Fibroblast of lung (primary cell): ENCODE results near the gene KRTAP4-2. TPM values are rescaled to one million over a fixed set of nuclear protein-coding genes. Genes with fewer than 3 reads are reported as not detected.

Experiments used
- DNase-seq, 2 donors: peaks; one replicate each; pipeline versions ENCODE4 v3.0.0 to v3.0.0-alpha.2; 2010; ENCODE audit warnings: low read depth in 2 of 2
- H2AFZ ChIP-seq: 2 replicates; pipeline ENCODE4 v1.5.1; 2012; ENCODE audit warnings: low read length, control low read depth, inconsistent platforms
- H3K27ac ChIP-seq: 2 replicates; pipeline ENCODE4 v1.5.1; 2011; ENCODE audit warnings: low read length, control low read depth; ENCODE audit not compliant: insufficient read depth
- H3K27me3 ChIP-seq: 2 replicates; pipeline ENCODE4 v1.5.1; 2011; ENCODE audit warnings: mild to moderate bottlenecking, low read length; ENCODE audit not compliant: control insufficient read depth, insufficient read depth
- H3K36me3 ChIP-seq: 2 replicates; pipeline ENCODE4 v1.5.1; 2011; ENCODE audit warnings: low read length; ENCODE audit not compliant: control insufficient read depth, insufficient read depth
- H3K4me1 ChIP-seq: 2 replicates; pipeline ENCODE4 v1.5.1; 2011; ENCODE audit warnings: low read length; ENCODE audit not compliant: control insufficient read depth, insufficient read depth; ENCODE audit errors: extremely low read depth
- H3K4me2 ChIP-seq: 2 replicates; pipeline ENCODE4 v1.5.1; 2011; ENCODE audit warnings: low read length, control low read depth; ENCODE audit not compliant: insufficient read depth; ENCODE audit errors: extremely low read depth
- H3K4me3 ChIP-seq, 4 experiments: fragments of 200-600 bp in 1 of 4; sonication (generic) in 1 of 4; replicated peaks in 1 of 4; 2 replicates each; pipeline ENCODE4 v1.5.1; 2011 to 2016; ENCODE audit warnings: low read length in 4 of 4, low read depth in 3 of 4, mild to moderate bottlenecking in 3 of 4, control low read depth in 2 of 4, inconsistent platforms in 1 of 4, mixed read lengths in 1 of 4; ENCODE audit not compliant: insufficient read depth in 1 of 4; ENCODE audit errors: control extremely low read depth in 1 of 4
- H3K79me2 ChIP-seq: 2 replicates; pipeline ENCODE4 v1.5.1; 2012; ENCODE audit warnings: mild to moderate bottlenecking, low read length, inconsistent platforms; ENCODE audit not compliant: control insufficient read depth, insufficient read depth
- H3K9ac ChIP-seq: 2 replicates; pipeline ENCODE4 v1.5.1; 2011; ENCODE audit warnings: mild to moderate bottlenecking, low read length, control low read depth; ENCODE audit not compliant: insufficient read depth
- H3K9me3 ChIP-seq: 2 replicates; pipeline ENCODE4 v1.5.1; 2012; ENCODE audit warnings: low read depth, low read length; ENCODE audit not compliant: control insufficient read depth, insufficient read depth
- H4K20me1 ChIP-seq: 2 replicates; pipeline ENCODE4 v1.5.1; 2011; ENCODE audit warnings: low read length; ENCODE audit not compliant: control insufficient read depth, insufficient read depth; ENCODE audit errors: extremely low read depth
- CTCF ChIP-seq, 2 donors: IDR thresholded peaks in 1 of 2; conservative IDR thresholded peaks in 1 of 2; 1 replicate in 1 of 2; 2 replicates in 1 of 2; pipeline ENCODE4 v1.5.1; 2011 to 2012; ENCODE audit warnings: low read length in 2 of 2, control low read depth in 1 of 2, inconsistent platforms in 1 of 2, low read depth in 1 of 2, mild to moderate bottlenecking in 1 of 2
- EZH2 ChIP-seq: IDR thresholded peaks from 2 replicates; pipeline ENCODE4 v1.5.1; 2012; ENCODE audit warnings: low read length, control low read depth, mild to moderate bottlenecking; ENCODE audit errors: missing control alignments
- polyA plus RNA-seq, 2 donors: library from polyadenylated mRNA; depleted of rRNA in 1 of 2; stranded (reverse) in 1 of 2; unstranded in 1 of 2; fragments of >200 nt; gene quantifications; 2 replicates each; pipeline ENCODE4 v1.2.1, GENCODE V29; 2011 to 2012; ENCODE audit warnings: missing spikeins in 1 of 2
- total RNA-seq: library from RNA; depleted of rRNA; stranded (reverse); fragments of >200 nt; gene quantifications from 2 replicates; pipeline ENCODE4 v1.2.1, GENCODE V29; 2014

Gene KRTAP4-2
- total and polyA plus RNA-seq, 2 donors (not counting 1 experiment from before 2014, with no cell fraction given) = not detected

GRCh38 chr17:41133880-41134735, 43.9 kb downstream of the KRTAP4-2 start:
- Histone ChIP-seq H2AFZ (peak overlapping the region; percentile 62), H4K20me1 (no peaks in the 10 kb centered on the region), H3K27ac (no peak overlapping the region), H3K4me2 (peak overlapping the region; percentile 13), H3K36me3 (no peaks in the 10 kb centered on the region), H3K79me2 (no peaks in the 10 kb centered on the region), H3K4me3 (no peak overlapping the region), H3K27me3 (no peaks in the 10 kb centered on the region), H3K9ac (no peak overlapping the region), H3K4me1 (peaks cover 2% of the 10 kb centered on the region), H3K9me3 (no peaks in the 10 kb centered on the region)
- TF ChIP-seq EZH2 (no peak), CTCF (conservative IDR thresholded peaks at IDR 0.05 in 1 of 2, IDR thresholded peaks at IDR 0.05 in 1 of 2; ENCODE audit: low read depth in 1 of 2, low read length in 2 of 2) (no peak)
- peak in 1 of 2 donors; percentile 20 for DNase-seq

- peak in 1 of 2 donors; percentile 75 for DNase-seq
These were observed 46.0 kb downstream of the KRTAP4-2 start for GRCh38 chr17:41131979-41132378.

More at GRCh38 chr17:41131979-41132378, 46.0 kb downstream of the KRTAP4-2 start:
- Histone ChIP-seq H3K27me3 (no peaks in the 10 kb centered on the region), H3K4me3 (no peak overlapping the region), H3K9ac (no peak overlapping the region), H4K20me1 (no peaks in the 10 kb centered on the region), H3K4me1 (peaks cover 2% of the 10 kb centered on the region), H3K36me3 (no peaks in the 10 kb centered on the region), H3K4me2 (no peak overlapping the region), H2AFZ (no peak overlapping the region), H3K27ac (no peak overlapping the region), H3K9me3 (no peaks in the 10 kb centered on the region), H3K79me2 (no peaks in the 10 kb centered on the region)
- no peak for TF ChIP-seq EZH2
- no peak for TF ChIP-seq CTCF (conservative IDR thresholded peaks at IDR 0.05 in 1 of 2, IDR thresholded peaks at IDR 0.05 in 1 of 2; ENCODE audit: low read depth in 1 of 2, low read length in 2 of 2)

Other genes starting within 250 kb of the KRTAP4-2 start
Only the 30 nearest of the 41 such genes appear.
- 0.17 TPM in 1 of 2 replicates, not detected in the other for gene KRTAP1-5, start 151.0 kb downstream of the KRTAP4-2 start, total RNA-seq
- 6.2 and 6.3 TPM in 2 replicates for gene KRTAP1-5, start 151.0 kb downstream of the KRTAP4-2 start, polyA plus RNA-seq
- not detected in 2 replicates for gene KRTAP1-4, start 148.0 kb downstream of the KRTAP4-2 start, total RNA-seq
- not detected in 2 replicates for gene KRTAP1-4, start 148.0 kb downstream of the KRTAP4-2 start, polyA plus RNA-seq
- not detected in 2 replicates for gene KRTAP1-3, start 143.3 kb downstream of the KRTAP4-2 start, total RNA-seq
- gene KRTAP1-3, start 143.3 kb downstream of the KRTAP4-2 start, polyA plus RNA-seq = not detected in 2 replicates
- not detected in 2 replicates for gene KRTAP1-1, start 136.8 kb downstream of the KRTAP4-2 start, total RNA-seq
- 0.25 and 0.64 TPM in 2 replicates for gene KRTAP1-1, start 136.8 kb downstream of the KRTAP4-2 start, polyA plus RNA-seq
- gene KRTAP2-1, start 130.9 kb downstream of the KRTAP4-2 start, total RNA-seq = not detected in 2 replicates
- not detected in 2 replicates for gene KRTAP2-1, start 130.9 kb downstream of the KRTAP4-2 start, polyA plus RNA-seq
- gene KRTAP2-2, start 123.0 kb downstream of the KRTAP4-2 start, total RNA-seq = not detected in 2 replicates
- gene KRTAP2-2, start 123.0 kb downstream of the KRTAP4-2 start, polyA plus RNA-seq = not detected in 2 replicates
- not detected in 2 replicates for gene KRTAP2-3, start 118.1 kb downstream of the KRTAP4-2 start, total RNA-seq
- gene KRTAP2-3, start 118.1 kb downstream of the KRTAP4-2 start, polyA plus RNA-seq = 0.84 and 2.6 TPM in 2 replicates
- gene KRTAP2-4, start 112.3 kb downstream of the KRTAP4-2 start, total RNA-seq = not detected in 2 replicates
- gene KRTAP2-4, start 112.3 kb downstream of the KRTAP4-2 start, polyA plus RNA-seq = not detected in 2 replicates
- not detected in 2 replicates for gene KRTAP4-7, start 94.1 kb downstream of the KRTAP4-2 start, total RNA-seq
- not detected in 2 replicates for gene KRTAP4-7, start 94.1 kb downstream of the KRTAP4-2 start, polyA plus RNA-seq
- gene KRTAP4-8, start 80.1 kb downstream of the KRTAP4-2 start, total RNA-seq = not detected in 2 replicates
- not detected in 2 replicates for gene KRTAP4-8, start 80.1 kb downstream of the KRTAP4-2 start, polyA plus RNA-seq
- gene KRTAP4-16, start 76.0 kb downstream of the KRTAP4-2 start, total RNA-seq = not detected in 2 replicates
- not detected in 2 replicates for gene KRTAP4-16, start 76.0 kb downstream of the KRTAP4-2 start, polyA plus RNA-seq
- not detected in 2 replicates for gene KRTAP4-9, start 72.8 kb downstream of the KRTAP4-2 start, total RNA-seq
- not detected in 2 replicates for gene KRTAP4-9, start 72.8 kb downstream of the KRTAP4-2 start, polyA plus RNA-seq
- gene KRTAP4-11, start 59.8 kb downstream of the KRTAP4-2 start, total RNA-seq = not detected in 2 replicates
- gene KRTAP4-11, start 59.8 kb downstream of the KRTAP4-2 start, polyA plus RNA-seq = not detected in 2 replicates
- gene KRTAP4-12, start 54.0 kb downstream of the KRTAP4-2 start, total RNA-seq = not detected in 2 replicates
- 0.23 TPM in 1 of 2 replicates, not detected in the other for gene KRTAP4-12, start 54.0 kb downstream of the KRTAP4-2 start, polyA plus RNA-seq
- gene KRTAP4-6, start 37.7 kb downstream of the KRTAP4-2 start, total RNA-seq = not detected in 2 replicates
- not detected in 2 replicates for gene KRTAP4-6, start 37.7 kb downstream of the KRTAP4-2 start, polyA plus RNA-seq
- gene KRTAP4-5, start 28.4 kb downstream of the KRTAP4-2 start, total RNA-seq = not detected in 2 replicates
- not detected in 2 replicates for gene KRTAP4-5, start 28.4 kb downstream of the KRTAP4-2 start, polyA plus RNA-seq
- gene KRTAP4-4, start 17.5 kb downstream of the KRTAP4-2 start, total RNA-seq = not detected in 2 replicates
- not detected in 2 replicates for gene KRTAP4-4, start 17.5 kb downstream of the KRTAP4-2 start, polyA plus RNA-seq
- not detected in 2 replicates for gene KRTAP4-3, start 10.0 kb downstream of the KRTAP4-2 start, total RNA-seq
- not detected in 2 replicates for gene KRTAP4-3, start 10.0 kb downstream of the KRTAP4-2 start, polyA plus RNA-seq
- gene KRTAP4-1, start 6.7 kb upstream of the KRTAP4-2 start, total RNA-seq = not detected in 2 replicates
- gene KRTAP4-1, start 6.7 kb upstream of the KRTAP4-2 start, polyA plus RNA-seq = not detected in 2 replicates
- not detected in 2 replicates for gene KRTAP9-1, start 11.7 kb upstream of the KRTAP4-2 start, total RNA-seq
- gene KRTAP9-1, start 11.7 kb upstream of the KRTAP4-2 start, polyA plus RNA-seq = not detected in 2 replicates
- not detected in 2 replicates for gene KRTAP9-2, start 48.4 kb upstream of the KRTAP4-2 start, total RNA-seq
- gene KRTAP9-2, start 48.4 kb upstream of the KRTAP4-2 start, polyA plus RNA-seq = not detected in 2 replicates
- not detected in 2 replicates for gene KRTAP9-3, start 54.2 kb upstream of the KRTAP4-2 start, total RNA-seq
- not detected in 2 replicates for gene KRTAP9-3, start 54.2 kb upstream of the KRTAP4-2 start, polyA plus RNA-seq
- not detected in 2 replicates for gene KRTAP9-8, start 59.8 kb upstream of the KRTAP4-2 start, total RNA-seq
- gene KRTAP9-8, start 59.8 kb upstream of the KRTAP4-2 start, polyA plus RNA-seq = not detected in 2 replicates
- not detected in 2 replicates for gene KRTAP9-4, start 71.5 kb upstream of the KRTAP4-2 start, total RNA-seq
- gene KRTAP9-4, start 71.5 kb upstream of the KRTAP4-2 start, polyA plus RNA-seq = not detected in 2 replicates
- not detected in 2 replicates for gene KRTAP9-9, start 77.2 kb upstream of the KRTAP4-2 start, total RNA-seq
- gene KRTAP9-9, start 77.2 kb upstream of the KRTAP4-2 start, polyA plus RNA-seq = not detected in 2 replicates
- gene KRTAP9-6, start 87.2 kb upstream of the KRTAP4-2 start, total RNA-seq = not detected in 2 replicates
- gene KRTAP9-6, start 87.2 kb upstream of the KRTAP4-2 start, polyA plus RNA-seq = not detected in 2 replicates
- gene KRTAP9-7, start 97.5 kb upstream of the KRTAP4-2 start, total RNA-seq = not detected in 2 replicates
- not detected in 2 replicates for gene KRTAP9-7, start 97.5 kb upstream of the KRTAP4-2 start, polyA plus RNA-seq
- gene KRTAP29-1, start 124.6 kb upstream of the KRTAP4-2 start, total RNA-seq = not detected in 2 replicates
- gene KRTAP29-1, start 124.6 kb upstream of the KRTAP4-2 start, polyA plus RNA-seq = not detected in 2 replicates
- not detected in 2 replicates for gene KRTAP16-1, start 131.1 kb upstream of the KRTAP4-2 start, total RNA-seq
- not detected in 2 replicates for gene KRTAP16-1, start 131.1 kb upstream of the KRTAP4-2 start, polyA plus RNA-seq
- not detected in 2 replicates for gene KRTAP17-1, start 137.5 kb upstream of the KRTAP4-2 start, total RNA-seq
- gene KRTAP17-1, start 137.5 kb upstream of the KRTAP4-2 start, polyA plus RNA-seq = not detected in 2 replicates